NT2/D1 (cell line): ENCODE measurements around the gene NANOS1.

Experiments
- YY1 ChIP-seq: IDR thresholded peaks from 2 replicates; pipeline ENCODE4 v1.6.1; 2011; ENCODE audit not compliant: insufficient read length, insufficient read depth
- ZNF274 ChIP-seq: IDR thresholded peaks from 2 replicates; pipeline ENCODE4 v1.6.1; 2011; ENCODE audit warnings: mild to moderate bottlenecking, low read depth, low read length

- TF ChIP-seq YY1 = no peak
- TF ChIP-seq ZNF274 = no peak
Measured at GRCh38 chr10:119006451-119007210, 22.9 kb upstream of the NANOS1 start.
